K562 (cell line): ENCODE measurements around the gene TRIM25. TPM values are rescaled to one million over a fixed set of nuclear protein-coding genes. Genes with fewer than 3 reads are reported as not detected.

Experiments used
- ATAC-seq: fragments of 200-7000 bp; cut with Tn5 transposase; 3 replicates; pipeline ENCODE4 v1.9.1; 2020; ENCODE audit warnings: moderate library complexity
- BruUV-seq: library from RNA; stranded (reverse); fragments of 400-500 nt; replicated peaks from 2 replicates; lab custom pipeline; 2021; lab: Mats Ljungman, UMichigan
- CTCF ChIA-PET: fragments of 300-600 bp; formaldehyde crosslinking; extraction: SDS; loops from one replicate; lab custom pipeline; 2021; ENCODE audit warnings: low intra/inter-chr PET ratio; lab: Yijun Ruan, JAX
- POLR2A ChIA-PET: fragments of 300-600, 350-650 bp; sonication (Branson Sonifier 250); formaldehyde crosslinking; extraction: SDS; loops from one replicate; lab custom pipeline; 2021; ENCODE audit warnings: antibody characterized with exemption, inconsistent platforms; lab: Yijun Ruan, JAX
- DNase-seq, 4 experiments: peaks; one replicate each; pipeline versions ENCODE4 v3.0.0 to v3.0.0-alpha.2; 2011 to 2018; ENCODE audit warnings: low spot score in 3 of 4, mixed read lengths in 3 of 4; ENCODE audit errors: extremely low read depth in 1 of 4
- FAIRE-seq: peaks from 2 replicates; lab custom pipeline; 2011; peaks lifted over from hg19 to GRCh38; lab: Jason Lieb, UNC
- H2AFZ ChIP-seq: 2 replicates; pipeline ENCODE4 v1.6.0; 2011; ENCODE audit warnings: low read depth, low read length, control low read depth, inconsistent platforms
- H3K27ac ChIP-seq: fragments of 200-600 bp; 3 replicates; pipeline ENCODE4 v1.8.0; 2011; ENCODE audit warnings: low read depth, mild to moderate bottlenecking, control low read depth, inconsistent platforms, low read length, moderate library complexity, mixed read lengths; ENCODE audit errors: extremely low read depth
- H3K27me3 ChIP-seq, 2 experiments: fragments of 300-600 bp in 1 of 2; 2 replicates in 1 of 2; 3 replicates in 1 of 2; pipeline versions ENCODE4 v1.6.0 to v1.8.0; 2011; ENCODE audit warnings: inconsistent platforms in 2 of 2, low read length in 2 of 2, mild to moderate bottlenecking in 1 of 2, mixed read lengths in 1 of 2, moderate library complexity in 1 of 2; ENCODE audit not compliant: control insufficient read depth in 2 of 2, insufficient read depth in 2 of 2
- H3K36me3 ChIP-seq: fragments of 300-600 bp; 3 replicates; pipeline ENCODE4 v1.8.0; 2011; ENCODE audit warnings: mild to moderate bottlenecking, low read length, inconsistent platforms; ENCODE audit not compliant: control insufficient read depth, insufficient read depth
- H3K4me1 ChIP-seq, 2 experiments: fragments of 200-600 bp in 1 of 2; replicated peaks in 1 of 2; 2 replicates in 1 of 2; 3 replicates in 1 of 2; pipeline versions ENCODE4 v1.5.1 to v1.8.0; 2011; ENCODE audit warnings: inconsistent platforms in 2 of 2, low read length in 2 of 2, mild to moderate bottlenecking in 1 of 2, mixed read lengths in 1 of 2, moderate library complexity in 1 of 2; ENCODE audit not compliant: control insufficient read depth in 2 of 2, insufficient read depth in 2 of 2
- H3K4me2 ChIP-seq: 2 replicates; pipeline ENCODE4 v1.6.1; 2011; ENCODE audit warnings: low read length, control low read depth, inconsistent platforms, mixed read lengths; ENCODE audit not compliant: insufficient read depth
- H3K4me3 ChIP-seq: fragments of 200-600 bp; sonication (generic), shearing (Covaris generic); 2 replicates; pipeline ENCODE4 v1.5.1; 2016; ENCODE audit warnings: control low read depth, inconsistent platforms
- H3K79me2 ChIP-seq: fragments of 200-600 bp; 3 replicates; pipeline ENCODE4 v1.8.0; 2011; ENCODE audit warnings: low read length, inconsistent platforms; ENCODE audit not compliant: control insufficient read depth, insufficient read depth
- H3K9ac ChIP-seq, 2 experiments: 2 replicates each; pipeline versions ENCODE4 v1.6.0 to v1.6.1; 2011; ENCODE audit warnings: low read depth in 2 of 2, low read length in 2 of 2, control low read depth in 1 of 2, inconsistent platforms in 1 of 2, mild to moderate bottlenecking in 1 of 2, mixed read lengths in 1 of 2; ENCODE audit not compliant: insufficient read depth in 1 of 2
- H3K9me1 ChIP-seq: one replicate; pipeline ENCODE4 v1.6.0; 2011; ENCODE audit warnings: inconsistent platforms, mild to moderate bottlenecking, low read length, moderate library complexity; ENCODE audit not compliant: control insufficient read depth, insufficient read depth
- H3K9me3 ChIP-seq: replicated peaks from 2 replicates; pipeline ENCODE4 v1.5.1; 2011; ENCODE audit warnings: low read depth, low read length, inconsistent platforms; ENCODE audit not compliant: control insufficient read depth, insufficient read depth
- H4K20me1 ChIP-seq: replicated peaks from 2 replicates; pipeline ENCODE4 v1.6.1; 2011; ENCODE audit warnings: low read length, inconsistent platforms, mixed read lengths; ENCODE audit not compliant: control insufficient read depth, insufficient read depth
- EP300 ChIP-seq: IDR thresholded peaks from 2 replicates; pipeline ENCODE4 v1.6.1; 2012; ENCODE audit warnings: low read length, improper control_type of control experiment
- GATAD2B ChIP-seq: fragments of 450-650 bp; IDR thresholded peaks from 2 replicates; pipeline ENCODE4 v1.6.1; 2017; ENCODE audit warnings: mild to moderate bottlenecking, borderline replicate concordance
- HDAC3 ChIP-seq: fragments of 450-650 bp; IDR thresholded peaks from 2 replicates; pipeline ENCODE4 v1.6.1; 2018; ENCODE audit warnings: borderline replicate concordance, mild to moderate bottlenecking, moderate library complexity; ENCODE audit not compliant: partially characterized antibody
- NCOA2 ChIP-seq, 2 experiments: fragments of 450-650 bp; IDR thresholded peaks; 2 replicates each; pipeline ENCODE4 v1.6.1; 2018; ENCODE audit warnings: mild to moderate bottlenecking in 2 of 2, moderate library complexity in 1 of 2; ENCODE audit not compliant: partially characterized antibody in 2 of 2
- OTX1 ChIP-seq: fragments of 450-650 bp; formaldehyde crosslinking; IDR thresholded peaks from 2 replicates; pipeline ENCODE4 v1.4.0; 2022; ENCODE audit warnings: mild to moderate bottlenecking
- PCBP2 ChIP-seq: fragments of 200-400 bp; formaldehyde crosslinking; IDR thresholded peaks from 2 replicates; pipeline ENCODE4 v1.6.1; 2018; ENCODE audit warnings: low read length, low read depth, mild to moderate bottlenecking, moderate library complexity; ENCODE audit not compliant: poor library complexity, severe bottlenecking
- SAFB2 ChIP-seq: fragments of 200-400 bp; formaldehyde crosslinking; IDR thresholded peaks from 2 replicates; pipeline ENCODE4 v1.6.1; 2018; ENCODE audit warnings: borderline replicate concordance, low read length, low read depth, moderate library complexity; ENCODE audit not compliant: severe bottlenecking
- SMARCC2 ChIP-seq: fragments of 450-650 bp; IDR thresholded peaks from 2 replicates; pipeline ENCODE4 v1.6.1; 2017; ENCODE audit warnings: antibody characterized with exemption, moderate library complexity, mild to moderate bottlenecking, low read depth
- WGBS: fragments of 100-300 bp; shearing (Covaris generic); methylation state at CpG from one replicate; pipeline ENCODE4 v1.1.6; 2016; ENCODE audit warnings: low coverage, mixed read lengths; ENCODE audit not compliant: insufficient coverage; ENCODE audit errors: missing lambda C conversion rate; 5-methylcytosine and 5-hydroxymethylcytosine counted together
- in situ Hi-C: fragments of 300-500 bp; cut with MboI; formaldehyde crosslinking; loops from 4 replicates; pipeline ENCODE4 v1.15.0; 2018; ENCODE audit warnings: inconsistent platforms, mixed read lengths
- intact Hi-C: fragments of 100-400 bp; cut with micrococcal nuclease; formaldehyde crosslinking; loops from 2 replicates; pipeline ENCODE4 v1.14.2; 2022
- polyA plus RNA-seq, 8 experiments: library from polyadenylated mRNA; depleted of rRNA in 4 of 8; stranded (reverse) in 5 of 8; unstranded in 3 of 8; fragments of >200 nt; fragmentation: Nextera tagmentation in 2 of 8; fragmentation: Illumina TruSeq in 1 of 8; extraction: Ambion mirVana in 2 of 8; extraction: Trizol in 1 of 8; gene quantifications; 2 replicates each; pipeline versions ENCODE4 v1.2.1 to v1.2.3, GENCODE V29; 2011 to 2014; ENCODE audit warnings: inconsistent platforms in 1 of 8, missing spikeins in 1 of 8
- total RNA-seq, 7 experiments: library from RNA; depleted of rRNA in 6 of 7; stranded (reverse); fragments of >200 nt in 6 of 7; fragmentation: Illumina TruSeq in 2 of 7; extraction: Trizol in 2 of 7; gene quantifications; 2 replicates each; pipeline versions ENCODE4 v1.2.1 to v1.2.3, GENCODE V29; 2011 to 2021; ENCODE audit warnings: low replicate concordance in 1 of 7
- TF ChIP-seq, protein P1 (sequence below): sonication (generic); formaldehyde crosslinking; IDR thresholded peaks from 2 replicates; pipeline ENCODE4 v1.8.0; 2023; ENCODE audit warnings: mild to moderate bottlenecking, missing genetic modification reagents
- TF ChIP-seq, protein P2 (sequence below): fragments of 250-450 bp; sonication (Bioruptor Pico); IDR thresholded peaks from 2 replicates; pipeline ENCODE4 v1.5.0; 2022; ENCODE audit warnings: mild to moderate bottlenecking
- TF ChIP-seq, protein P3 (sequence below): fragments of 250-450 bp; sonication (Bioruptor Pico); IDR thresholded peaks from 2 replicates; pipeline ENCODE4 v1.4.0; 2020; ENCODE audit warnings: mild to moderate bottlenecking, moderate library complexity, borderline replicate concordance
- TF ChIP-seq, protein P4 (sequence below): fragments of 250-450 bp; sonication (Bioruptor Pico); IDR thresholded peaks from 2 replicates; pipeline ENCODE4 v1.8.0; 2021; ENCODE audit warnings: borderline replicate concordance, mild to moderate bottlenecking, moderate library complexity; ENCODE audit not compliant: poor library complexity, severe bottlenecking
- TF ChIP-seq, protein P5 (sequence below): conservative IDR thresholded peaks from 2 replicates; pipeline ENCODE4 v1.6.1; 2011; ENCODE audit warnings: low read depth, mild to moderate bottlenecking, low read length; ENCODE audit not compliant: control insufficient read depth

TRIM25 gene
- total and polyA plus RNA-seq, 9 of the 15 experiments (the other 6 are each of a cell fraction or from before 2014, with no cell fraction given) = 5.9 to 49.5 (median 24.5) TPM

DNA sequence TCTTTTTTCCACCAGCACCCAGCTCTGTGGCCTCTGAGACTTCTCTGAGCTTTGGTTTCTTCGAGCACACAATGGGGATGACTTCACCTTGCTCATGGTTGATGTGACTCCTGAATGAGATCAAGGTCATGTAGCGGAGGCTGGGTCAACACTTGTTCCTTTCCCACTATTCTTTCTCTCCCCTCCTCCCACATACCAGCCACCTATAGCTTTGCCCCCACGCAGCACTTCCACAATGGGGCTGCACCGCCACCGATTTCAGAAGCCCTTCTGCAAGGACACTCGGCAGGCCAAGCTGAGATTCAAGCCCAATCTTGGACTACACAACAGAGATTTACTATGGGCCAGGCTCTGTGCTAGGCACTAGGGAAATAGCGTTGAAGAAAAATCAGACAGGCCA is 14.4 kb downstream of the TRIM25 start:
- Histone ChIP-seq H3K79me2 (no peaks in the 10 kb centered on the region), H3K9me3 (no peaks in the 10 kb centered on the region), H3K27ac (no peak overlapping the region), H3K9me1 (peaks cover 5% of the 10 kb centered on the region), H4K20me1 (no peaks in the 10 kb centered on the region; the same call in none of the 2 replicates), H3K9ac (no peak overlapping the region), H3K4me1 (peaks cover 0 to 4% of the 10 kb centered on the region in 2 experiments; a peak in 1 of 5 replicates), H3K4me2 (no peak overlapping the region), H3K4me3 (no peak overlapping the region), H2AFZ (no peak overlapping the region), H3K36me3 (peaks cover 92% of the 10 kb centered on the region; the same call in 2 of the 3 replicates), H3K27me3 (no peaks in the 10 kb centered on the region)
- ChIA-PET POLR2A (interaction anchor here (0.6 to 3.0 kb wide), 5 partner anchors 9 to 28 kb away, joined by 3 to 12 read pairs (median 4); partner anchors contain the start of gene TRIM25), CTCF (no interaction called here)
- in situ Hi-C loops (no loop called here), intact Hi-C loops (no loop called here)
- FAIRE-seq (no peak), ATAC-seq (no peak), DNase-seq (no peak)
- 91% methylated on average over 7 of the region's 7 CpGs for WGBS
- BruUV-seq = no TSS peak
- TF ChIP-seq PCBP2 = no peak
- no peak for TF ChIP-seq HDAC3
- TF ChIP-seq NCOA2 (IDR thresholded peaks at IDR 0.05; ENCODE audit: partially characterized antibody in 2 of 2) = no peak
- TF ChIP-seq SAFB2 = no peak
- TF ChIP-seq EP300 = no peak
- TF ChIP-seq, protein P1, sequence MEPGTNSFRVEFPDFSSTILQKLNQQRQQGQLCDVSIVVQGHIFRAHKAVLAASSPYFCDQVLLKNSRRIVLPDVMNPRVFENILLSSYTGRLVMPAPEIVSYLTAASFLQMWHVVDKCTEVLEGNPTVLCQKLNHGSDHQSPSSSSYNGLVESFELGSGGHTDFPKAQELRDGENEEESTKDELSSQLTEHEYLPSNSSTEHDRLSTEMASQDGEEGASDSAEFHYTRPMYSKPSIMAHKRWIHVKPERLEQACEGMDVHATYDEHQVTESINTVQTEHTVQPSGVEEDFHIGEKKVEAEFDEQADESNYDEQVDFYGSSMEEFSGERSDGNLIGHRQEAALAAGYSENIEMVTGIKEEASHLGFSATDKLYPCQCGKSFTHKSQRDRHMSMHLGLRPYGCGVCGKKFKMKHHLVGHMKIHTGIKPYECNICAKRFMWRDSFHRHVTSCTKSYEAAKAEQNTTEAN (CRISPR knock-in tag) = no peak
- TF ChIP-seq SMARCC2 = no peak
- TF ChIP-seq, protein P2, sequence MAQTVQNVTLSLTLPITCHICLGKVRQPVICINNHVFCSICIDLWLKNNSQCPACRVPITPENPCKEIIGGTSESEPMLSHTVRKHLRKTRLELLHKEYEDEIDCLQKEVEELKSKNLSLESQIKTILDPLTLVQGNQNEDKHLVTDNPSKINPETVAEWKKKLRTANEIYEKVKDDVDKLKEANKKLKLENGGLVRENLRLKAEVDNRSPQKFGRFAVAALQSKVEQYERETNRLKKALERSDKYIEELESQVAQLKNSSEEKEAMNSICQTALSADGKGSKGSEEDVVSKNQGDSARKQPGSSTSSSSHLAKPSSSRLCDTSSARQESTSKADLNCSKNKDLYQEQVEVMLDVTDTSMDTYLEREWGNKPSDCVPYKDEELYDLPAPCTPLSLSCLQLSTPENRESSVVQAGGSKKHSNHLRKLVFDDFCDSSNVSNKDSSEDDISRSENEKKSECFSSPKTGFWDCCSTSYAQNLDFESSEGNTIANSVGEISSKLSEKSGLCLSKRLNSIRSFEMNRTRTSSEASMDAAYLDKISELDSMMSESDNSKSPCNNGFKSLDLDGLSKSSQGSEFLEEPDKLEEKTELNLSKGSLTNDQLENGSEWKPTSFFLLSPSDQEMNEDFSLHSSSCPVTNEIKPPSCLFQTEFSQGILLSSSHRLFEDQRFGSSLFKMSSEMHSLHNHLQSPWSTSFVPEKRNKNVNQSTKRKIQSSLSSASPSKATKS (CRISPR knock-in tag) = no peak
- no peak for TF ChIP-seq GATAD2B
- TF ChIP-seq, protein P3, sequence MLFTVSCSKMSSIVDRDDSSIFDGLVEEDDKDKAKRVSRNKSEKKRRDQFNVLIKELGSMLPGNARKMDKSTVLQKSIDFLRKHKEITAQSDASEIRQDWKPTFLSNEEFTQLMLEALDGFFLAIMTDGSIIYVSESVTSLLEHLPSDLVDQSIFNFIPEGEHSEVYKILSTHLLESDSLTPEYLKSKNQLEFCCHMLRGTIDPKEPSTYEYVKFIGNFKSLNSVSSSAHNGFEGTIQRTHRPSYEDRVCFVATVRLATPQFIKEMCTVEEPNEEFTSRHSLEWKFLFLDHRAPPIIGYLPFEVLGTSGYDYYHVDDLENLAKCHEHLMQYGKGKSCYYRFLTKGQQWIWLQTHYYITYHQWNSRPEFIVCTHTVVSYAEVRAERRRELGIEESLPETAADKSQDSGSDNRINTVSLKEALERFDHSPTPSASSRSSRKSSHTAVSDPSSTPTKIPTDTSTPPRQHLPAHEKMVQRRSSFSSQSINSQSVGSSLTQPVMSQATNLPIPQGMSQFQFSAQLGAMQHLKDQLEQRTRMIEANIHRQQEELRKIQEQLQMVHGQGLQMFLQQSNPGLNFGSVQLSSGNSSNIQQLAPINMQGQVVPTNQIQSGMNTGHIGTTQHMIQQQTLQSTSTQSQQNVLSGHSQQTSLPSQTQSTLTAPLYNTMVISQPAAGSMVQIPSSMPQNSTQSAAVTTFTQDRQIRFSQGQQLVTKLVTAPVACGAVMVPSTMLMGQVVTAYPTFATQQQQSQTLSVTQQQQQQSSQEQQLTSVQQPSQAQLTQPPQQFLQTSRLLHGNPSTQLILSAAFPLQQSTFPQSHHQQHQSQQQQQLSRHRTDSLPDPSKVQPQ = no peak
- TF ChIP-seq, protein P4, sequence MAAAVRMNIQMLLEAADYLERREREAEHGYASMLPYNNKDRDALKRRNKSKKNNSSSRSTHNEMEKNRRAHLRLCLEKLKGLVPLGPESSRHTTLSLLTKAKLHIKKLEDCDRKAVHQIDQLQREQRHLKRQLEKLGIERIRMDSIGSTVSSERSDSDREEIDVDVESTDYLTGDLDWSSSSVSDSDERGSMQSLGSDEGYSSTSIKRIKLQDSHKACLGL = no peak
- no peak for TF ChIP-seq OTX1 (CRISPR knock-in tag)
- TF ChIP-seq, protein P5, sequence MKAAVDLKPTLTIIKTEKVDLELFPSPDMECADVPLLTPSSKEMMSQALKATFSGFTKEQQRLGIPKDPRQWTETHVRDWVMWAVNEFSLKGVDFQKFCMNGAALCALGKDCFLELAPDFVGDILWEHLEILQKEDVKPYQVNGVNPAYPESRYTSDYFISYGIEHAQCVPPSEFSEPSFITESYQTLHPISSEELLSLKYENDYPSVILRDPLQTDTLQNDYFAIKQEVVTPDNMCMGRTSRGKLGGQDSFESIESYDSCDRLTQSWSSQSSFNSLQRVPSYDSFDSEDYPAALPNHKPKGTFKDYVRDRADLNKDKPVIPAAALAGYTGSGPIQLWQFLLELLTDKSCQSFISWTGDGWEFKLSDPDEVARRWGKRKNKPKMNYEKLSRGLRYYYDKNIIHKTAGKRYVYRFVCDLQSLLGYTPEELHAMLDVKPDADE = no peak
